Right lobe of liver (tissue), 6 donors: ENCODE data around the gene EXD1. TPM values are rescaled to one million over a fixed set of nuclear protein-coding genes. Genes with fewer than 3 reads are reported as not detected.

Experiments
- ATAC-seq, 4 donors: fragments of 200-7000 bp; cut with Tn5 transposase; one replicate each; pipeline ENCODE4 v1.9.1; 2020; ENCODE audit warnings: mild to moderate bottlenecking in 4 of 4, moderate library complexity in 4 of 4
- DNase-seq, 3 donors: peaks; one replicate each; pipeline ENCODE4 v3.0.0-alpha.2; 2020
- H3K27ac ChIP-seq, 3 donors: fragments of 200-600 bp; one replicate each; pipeline ENCODE4 v1.8.0; 2022
- H3K27me3 ChIP-seq, 2 donors: fragments of 200-600 bp; one replicate each; pipeline ENCODE4 v1.8.0; 2022
- H3K36me3 ChIP-seq, 4 donors: fragments of 200-600 bp; sonication (generic) in 1 of 4; one replicate each; pipeline versions ENCODE4 v1.5.1 to v1.8.0; 2017 to 2022; ENCODE audit warnings: control low read depth in 1 of 4
- H3K4me1 ChIP-seq, 4 donors: fragments of 200-600 bp; sonication (generic) in 1 of 4; one replicate each; pipeline versions ENCODE4 v1.5.1 to v1.8.0; 2017 to 2022; ENCODE audit warnings: control low read depth in 1 of 4
- H3K4me3 ChIP-seq, 3 donors: fragments of 200-600 bp; one replicate each; pipeline ENCODE4 v1.8.0; 2022
- H3K9me3 ChIP-seq, 4 donors: fragments of 200-600 bp; sonication (generic) in 1 of 4; one replicate each; pipeline versions ENCODE4 v1.5.1 to v1.8.0; 2017 to 2022; ENCODE audit warnings: control low read depth in 1 of 4
- POLR2A ChIP-seq: fragments of 450-650 bp; IDR thresholded peaks from one replicate; pipeline ENCODE4 v1.6.1; 2017; ENCODE audit warnings: antibody characterized with exemption, mild to moderate bottlenecking
- WGBS: methylation state at CpG from one replicate; pipeline ENCODE4 v1.1.6; 2018; ENCODE audit warnings: low coverage, low lambda C conversion rate; ENCODE audit not compliant: insufficient coverage; ENCODE audit errors: missing lambda C conversion rate; 5-methylcytosine and 5-hydroxymethylcytosine counted together
- intact Hi-C, 2 donors: fragments of 100-400 bp; cut with DNase I; formaldehyde crosslinking; loops; one replicate each; pipeline versions ENCODE4 v1.11.2 to v1.14.1; 2022
- total RNA-seq, 6 experiments: library from RNA; depleted of rRNA in 2 of 6; stranded (reverse); fragments of >200 nt in 2 of 6; fragmentation: NEBNext Ultra II Directional in 3 of 6; extraction: Animal tissue kit (Norgen Biotek cat#: 25700) in 3 of 6; gene quantifications; one replicate each; pipeline versions ENCODE4 v1.1.0 to v1.2.4, GENCODE V29; 2016 to 2023
- TF ChIP-seq, protein P1 (sequence below), 4 donors: fragments of 200-600 bp in 3 of 4; fragments of 450-650 bp in 1 of 4; IDR thresholded peaks; one replicate each; pipeline versions ENCODE4 v1.5.1 to v1.8.0; 2016 to 2022; ENCODE audit warnings: antibody characterized with exemption in 4 of 4, mild to moderate bottlenecking in 2 of 4
- donor health status: DM: no; HTN: yes; CAD: no.
- donor health status: DM: no; HTN: no; CAD: no.
- donor health status: DM: no; HTN: no; CAD: no.
- donor health status: DM: no; HTN: yes; CAD: no.
- donor health status: DM: no; HTN: yes; CAD: no.

EXD1 gene
- total RNA-seq, 6 experiments from 2014 or later, result 0.22 TPM; not detected in 5

DNA sequence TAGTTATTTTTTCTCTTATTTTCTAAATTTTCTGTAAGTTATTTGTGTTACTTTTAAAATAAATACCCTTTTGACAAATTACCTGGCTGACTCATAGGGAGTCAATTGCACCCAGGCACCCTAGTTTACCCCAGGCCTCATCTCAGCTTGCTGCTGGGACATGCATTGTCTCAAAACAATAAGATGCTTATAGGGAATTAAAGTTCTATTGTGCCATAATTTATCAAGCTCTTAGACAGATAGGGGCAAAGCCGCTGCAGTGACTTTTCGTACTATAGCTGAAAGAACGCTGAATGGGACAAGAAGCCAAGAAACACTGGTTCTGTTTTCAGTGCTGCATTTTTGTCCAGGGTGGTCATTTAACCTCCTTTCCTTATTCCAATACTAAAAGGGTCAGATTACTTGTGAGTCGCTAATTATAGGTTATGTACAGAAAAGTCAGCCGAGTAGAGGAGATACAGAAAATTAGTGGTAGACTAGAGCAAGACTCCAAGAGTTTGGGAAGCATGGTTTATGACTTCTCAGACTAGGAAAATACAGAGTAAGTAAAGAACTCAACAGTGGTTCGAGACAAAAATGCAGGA is 50.3 kb downstream of the EXD1 start:
- no peaks in the 10 kb centered on the region for H3K4me1 ChIP-seq
- no peak for ATAC-seq
- H3K27me3 ChIP-seq, result no peaks in the 10 kb centered on the region
- WGBS, result 91% methylated on average over 6 of the region's 6 CpGs
- H3K4me3 ChIP-seq, result no peak overlapping the region
- no peaks in the 10 kb centered on the region for H3K9me3 ChIP-seq
- H3K36me3 ChIP-seq, result no peaks in the 10 kb centered on the region
- intact Hi-C loops, result loop anchor here (10.0 kb wide), 1 partner anchor 275 kb away; no protein-coding TSS in a partner anchor
- DNase-seq, result no peak
- H3K27ac ChIP-seq, result no peak overlapping the region
- TF ChIP-seq POLR2A, result no peak
- TF ChIP-seq, protein P1, sequence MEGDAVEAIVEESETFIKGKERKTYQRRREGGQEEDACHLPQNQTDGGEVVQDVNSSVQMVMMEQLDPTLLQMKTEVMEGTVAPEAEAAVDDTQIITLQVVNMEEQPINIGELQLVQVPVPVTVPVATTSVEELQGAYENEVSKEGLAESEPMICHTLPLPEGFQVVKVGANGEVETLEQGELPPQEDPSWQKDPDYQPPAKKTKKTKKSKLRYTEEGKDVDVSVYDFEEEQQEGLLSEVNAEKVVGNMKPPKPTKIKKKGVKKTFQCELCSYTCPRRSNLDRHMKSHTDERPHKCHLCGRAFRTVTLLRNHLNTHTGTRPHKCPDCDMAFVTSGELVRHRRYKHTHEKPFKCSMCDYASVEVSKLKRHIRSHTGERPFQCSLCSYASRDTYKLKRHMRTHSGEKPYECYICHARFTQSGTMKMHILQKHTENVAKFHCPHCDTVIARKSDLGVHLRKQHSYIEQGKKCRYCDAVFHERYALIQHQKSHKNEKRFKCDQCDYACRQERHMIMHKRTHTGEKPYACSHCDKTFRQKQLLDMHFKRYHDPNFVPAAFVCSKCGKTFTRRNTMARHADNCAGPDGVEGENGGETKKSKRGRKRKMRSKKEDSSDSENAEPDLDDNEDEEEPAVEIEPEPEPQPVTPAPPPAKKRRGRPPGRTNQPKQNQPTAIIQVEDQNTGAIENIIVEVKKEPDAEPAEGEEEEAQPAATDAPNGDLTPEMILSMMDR (IDR thresholded peaks at IDR 0.05), result no peak

DNA sequence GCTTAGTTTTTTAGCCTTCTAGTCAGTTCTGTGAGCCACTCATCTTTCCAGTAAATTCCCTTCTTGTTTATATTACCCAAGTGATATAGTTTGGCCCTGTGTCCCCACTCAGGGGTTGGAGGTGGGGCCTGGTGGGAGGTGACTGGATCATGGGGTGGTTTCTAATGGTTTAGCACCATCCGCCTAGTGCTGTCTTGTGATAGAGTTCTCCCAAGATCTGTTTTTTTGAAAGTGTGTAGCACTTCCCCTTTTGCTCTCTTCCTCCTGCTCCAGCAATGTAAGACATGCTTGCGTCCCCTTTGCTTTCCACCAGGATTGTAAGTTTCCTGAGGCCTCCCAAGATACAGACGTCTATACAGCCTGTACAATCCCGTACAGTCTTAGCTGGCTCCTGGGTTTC is 60.8 kb downstream of the EXD1 start:
- no peak overlapping the region for H3K27ac ChIP-seq
- TF ChIP-seq, protein P1 (IDR thresholded peaks at IDR 0.05), result no peak
- TF ChIP-seq POLR2A, result no peak
- no peaks in the 10 kb centered on the region for H3K4me1 ChIP-seq
- DNase-seq (no peak), ATAC-seq (peak in 1 of 4 donors; percentile 33)
- intact Hi-C loops, result no loop called here
- no peaks in the 10 kb centered on the region for H3K36me3 ChIP-seq
- 57% methylated on average over 3 of the region's 4 CpGs for WGBS
- no peaks in the 10 kb centered on the region for H3K27me3 ChIP-seq
- no peak overlapping the region for H3K4me3 ChIP-seq
- H3K9me3 ChIP-seq, result no peaks in the 10 kb centered on the region

DNA sequence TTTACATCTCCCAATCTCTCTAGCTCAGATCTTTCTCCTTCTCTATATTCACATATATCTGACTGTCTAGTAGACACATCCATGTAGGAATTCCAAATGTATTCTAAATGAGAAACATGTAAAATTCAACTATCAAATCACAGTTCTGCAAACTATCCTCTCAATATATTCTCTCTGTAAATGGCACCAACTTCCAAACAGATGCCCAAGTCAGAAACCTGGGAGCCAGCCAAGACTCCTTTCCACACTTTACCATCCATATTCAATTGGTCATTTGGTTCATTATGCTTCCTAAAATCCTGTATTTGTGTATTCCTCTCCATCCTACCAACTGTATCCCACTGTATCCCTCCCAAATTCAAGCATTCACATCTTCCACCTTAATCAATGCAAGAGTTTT is 61.5 kb downstream of the EXD1 start:
- DNase-seq (no peak), ATAC-seq (no peak)
- no peaks in the 10 kb centered on the region for H3K4me1 ChIP-seq
- H3K36me3 ChIP-seq, result no peaks in the 10 kb centered on the region
- H3K27ac ChIP-seq, result no peak overlapping the region
- no peaks in the 10 kb centered on the region for H3K27me3 ChIP-seq
- no peak overlapping the region for H3K4me3 ChIP-seq
- no peak for TF ChIP-seq POLR2A
- TF ChIP-seq, protein P1 (IDR thresholded peaks at IDR 0.05), result no peak
- intact Hi-C loops, result no loop called here
- no peaks in the 10 kb centered on the region for H3K9me3 ChIP-seq

DNA sequence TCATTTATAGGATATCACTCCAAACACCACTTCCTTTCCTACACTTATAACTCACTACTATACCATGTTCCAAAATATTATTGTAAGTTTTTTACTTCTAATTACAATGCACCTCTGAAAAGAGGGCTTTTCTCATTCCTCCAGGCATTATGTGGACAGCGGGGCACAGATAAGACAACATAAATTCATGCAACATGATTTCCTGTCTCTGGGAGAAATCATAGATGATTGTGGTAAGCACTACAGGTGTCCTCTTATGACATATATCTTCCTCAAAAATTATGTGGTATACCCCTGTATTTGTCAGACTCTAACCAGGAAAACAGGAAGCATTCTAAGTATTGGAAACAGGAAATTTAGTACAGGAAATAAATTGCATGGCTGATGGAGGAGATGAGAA is 68.8 kb downstream of the EXD1 start:
- no peak overlapping the region for H3K27ac ChIP-seq
- ATAC-seq, result no peak

More for the DNA sequence above, 68.8 kb downstream of the EXD1 start:
- DNase-seq, result no peak
- H3K4me1 ChIP-seq, result no peaks in the 10 kb centered on the region
- H3K27me3 ChIP-seq, result no peaks in the 10 kb centered on the region
- no peaks in the 10 kb centered on the region for H3K9me3 ChIP-seq
- H3K36me3 ChIP-seq, result no peaks in the 10 kb centered on the region
- WGBS, result 69% methylated on average over 1 of the region's 1 CpG
- TF ChIP-seq, protein P1 (IDR thresholded peaks at IDR 0.05), result no peak
- TF ChIP-seq POLR2A, result no peak
- H3K4me3 ChIP-seq, result no peak overlapping the region
- intact Hi-C loops, result no loop called here
